ENCODE results near the gene KISS1R. TPM values are rescaled to one million over a fixed set of nuclear protein-coding genes. Genes with fewer than 3 reads are reported as not detected.

KISS1R gene
- total and polyA plus RNA-seq, 2 donors from 2014 or later, result 0.69 TPM; not detected in 1

GRCh38 chr19:942133-942645 lies 25.1 kb downstream of the KISS1R start:
- no peaks in the 10 kb centered on the region for H3K27me3 ChIP-seq (ENCODE audit: control insufficient read depth, insufficient read depth, low read length)
- intact Hi-C loops (cut with DNase I), result no loop called here
- H3K27ac ChIP-seq (ENCODE audit: low read depth in 2 of 2, low read length in 2 of 2), result peak overlapping the region in 1 of 2 donors; percentile 78
- TF ChIP-seq, protein P1, sequence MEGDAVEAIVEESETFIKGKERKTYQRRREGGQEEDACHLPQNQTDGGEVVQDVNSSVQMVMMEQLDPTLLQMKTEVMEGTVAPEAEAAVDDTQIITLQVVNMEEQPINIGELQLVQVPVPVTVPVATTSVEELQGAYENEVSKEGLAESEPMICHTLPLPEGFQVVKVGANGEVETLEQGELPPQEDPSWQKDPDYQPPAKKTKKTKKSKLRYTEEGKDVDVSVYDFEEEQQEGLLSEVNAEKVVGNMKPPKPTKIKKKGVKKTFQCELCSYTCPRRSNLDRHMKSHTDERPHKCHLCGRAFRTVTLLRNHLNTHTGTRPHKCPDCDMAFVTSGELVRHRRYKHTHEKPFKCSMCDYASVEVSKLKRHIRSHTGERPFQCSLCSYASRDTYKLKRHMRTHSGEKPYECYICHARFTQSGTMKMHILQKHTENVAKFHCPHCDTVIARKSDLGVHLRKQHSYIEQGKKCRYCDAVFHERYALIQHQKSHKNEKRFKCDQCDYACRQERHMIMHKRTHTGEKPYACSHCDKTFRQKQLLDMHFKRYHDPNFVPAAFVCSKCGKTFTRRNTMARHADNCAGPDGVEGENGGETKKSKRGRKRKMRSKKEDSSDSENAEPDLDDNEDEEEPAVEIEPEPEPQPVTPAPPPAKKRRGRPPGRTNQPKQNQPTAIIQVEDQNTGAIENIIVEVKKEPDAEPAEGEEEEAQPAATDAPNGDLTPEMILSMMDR (IDR thresholded peaks at IDR 0.05; ENCODE audit: borderline replicate concordance, extremely low read depth, insufficient read depth), result no peak
- H3K9ac ChIP-seq (ENCODE audit: low read length in 3 of 3), result no peak overlapping the region
- H3K4me1 ChIP-seq (ENCODE audit: control insufficient read depth in 2 of 3, insufficient read depth in 2 of 3, low read depth in 1 of 3, low read length in 3 of 3), result peaks cover 0 to 48% (median 9%) of the 10 kb centered on the region in 3 donors
- DNase-seq (peak in 1 of 5 donors; percentile 75), FAIRE-seq (no peak)
- peaks cover 0 to 2% (median 0%) of the 10 kb centered on the region in 3 donors for H3K36me3 ChIP-seq (ENCODE audit: control insufficient read depth in 2 of 3, insufficient read depth in 3 of 3, low read length in 3 of 3)
- H3K9me3 ChIP-seq (ENCODE audit: control insufficient read depth in 2 of 3, insufficient read depth in 1 of 3, low read length in 3 of 3), result no peaks in the 10 kb centered on the region
- peak overlapping the region in 1 of 3 donors; percentile 43 for H3K4me3 ChIP-seq (ENCODE audit: low read length in 3 of 3)

DNA sequence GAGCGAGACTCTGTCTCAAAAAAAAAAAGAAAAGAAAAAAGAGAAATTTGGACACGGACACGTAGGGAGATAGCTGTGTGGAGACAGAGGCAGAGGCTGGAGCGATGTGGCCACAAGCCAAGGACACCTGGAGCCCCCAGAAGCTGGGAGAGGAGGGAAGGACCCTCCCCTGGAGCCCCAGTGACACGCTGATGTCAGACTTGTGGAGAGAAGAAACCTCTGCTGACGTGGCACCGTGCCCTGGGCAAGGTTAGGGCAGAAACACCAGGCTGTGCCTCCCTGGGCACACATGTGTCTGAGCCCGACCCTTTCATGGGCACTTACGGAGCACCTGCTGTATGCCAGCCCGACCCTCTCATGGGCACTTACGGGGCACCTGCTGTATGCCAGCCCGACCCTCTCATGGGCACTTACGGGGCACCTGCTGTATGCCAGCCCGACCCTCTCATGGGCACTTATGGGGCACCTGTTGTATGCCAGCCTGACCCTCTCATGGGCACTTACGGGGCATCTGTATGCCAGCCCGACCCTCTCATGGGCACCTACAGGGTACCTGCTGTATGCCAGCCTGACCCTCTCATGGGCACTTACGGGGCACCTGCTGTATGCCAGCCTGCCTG lies 26.5 kb downstream of the KISS1R start:
- Histone ChIP-seq H3K4me1 (ENCODE audit: control insufficient read depth in 2 of 3, insufficient read depth in 2 of 3, low read depth in 1 of 3, low read length in 3 of 3) (peaks cover 0 to 48% (median 9%) of the 10 kb centered on the region in 3 donors), H3K4me3 (ENCODE audit: low read length in 3 of 3) (no peak overlapping the region), H3K9ac (ENCODE audit: low read length in 3 of 3) (no peak overlapping the region), H3K27me3 (ENCODE audit: control insufficient read depth, insufficient read depth, low read length) (no peaks in the 10 kb centered on the region), H3K36me3 (ENCODE audit: control insufficient read depth in 2 of 3, insufficient read depth in 3 of 3, low read length in 3 of 3) (no peaks in the 10 kb centered on the region), H3K27ac (ENCODE audit: low read depth in 2 of 2, low read length in 2 of 2) (no peak overlapping the region), H3K9me3 (ENCODE audit: control insufficient read depth in 2 of 3, insufficient read depth in 1 of 3, low read length in 3 of 3) (no peaks in the 10 kb centered on the region)
- intact Hi-C loops (cut with DNase I), result no loop called here
- FAIRE-seq, result no peak
- DNase-seq, result peak in 2 of 5 donors; percentile 55 to 61
- TF ChIP-seq, protein P1 (IDR thresholded peaks at IDR 0.05; ENCODE audit: borderline replicate concordance, extremely low read depth, insufficient read depth), result no peak

DNA sequence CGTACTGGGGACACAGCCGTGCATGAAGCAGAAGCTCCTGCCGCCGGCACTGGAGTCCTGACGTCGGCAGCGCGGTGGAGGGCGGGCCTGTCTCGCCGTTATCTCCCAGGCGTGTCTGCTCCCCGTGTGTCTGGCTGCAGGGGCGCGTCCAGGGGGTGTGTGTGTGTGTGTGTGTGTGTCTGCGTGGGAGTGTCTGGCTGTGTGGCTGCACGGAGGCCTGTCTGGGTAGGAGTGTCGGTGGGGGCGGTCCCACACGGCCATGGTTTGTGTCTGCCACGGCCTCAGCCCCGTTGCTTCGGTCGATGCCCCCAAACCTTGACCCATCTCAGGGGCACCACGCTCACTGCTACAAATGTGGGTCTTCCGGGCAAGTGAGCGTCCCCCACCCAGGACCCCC lies 27.0 kb downstream of the KISS1R start:
- TF ChIP-seq, protein P1 (IDR thresholded peaks at IDR 0.05; ENCODE audit: borderline replicate concordance, extremely low read depth, insufficient read depth), result no peak
- H3K27ac ChIP-seq (ENCODE audit: low read depth in 2 of 2, low read length in 2 of 2), result peak overlapping the region; percentile 25 to 36
- peak; percentile 79 to 96 (median 87) for DNase-seq
- no peaks in the 10 kb centered on the region for H3K9me3 ChIP-seq (ENCODE audit: control insufficient read depth in 2 of 3, insufficient read depth in 1 of 3, low read length in 3 of 3)
- no peak overlapping the region for H3K9ac ChIP-seq (ENCODE audit: low read length in 3 of 3)
- no peak overlapping the region for H3K4me3 ChIP-seq (ENCODE audit: low read length in 3 of 3)
- no peak for FAIRE-seq
- H3K4me1 ChIP-seq (ENCODE audit: control insufficient read depth in 2 of 3, insufficient read depth in 2 of 3, low read depth in 1 of 3, low read length in 3 of 3), result peaks cover 0 to 48% (median 9%) of the 10 kb centered on the region in 3 donors
- intact Hi-C loops (cut with DNase I), result no loop called here
- no peaks in the 10 kb centered on the region for H3K27me3 ChIP-seq (ENCODE audit: control insufficient read depth, insufficient read depth, low read length)
- no peaks in the 10 kb centered on the region for H3K36me3 ChIP-seq (ENCODE audit: control insufficient read depth in 2 of 3, insufficient read depth in 3 of 3, low read length in 3 of 3)
